Loucy (cell line): ENCODE data around the gene ZNF609.

Experiments
- H2AFZ ChIP-seq: fragments of 200-600 bp; sonication (generic); 2 replicates; pipeline ENCODE4 v1.6.0; 2016; ENCODE audit warnings: antibody characterized with exemption, mild to moderate bottlenecking, low read length, moderate library complexity
- H3F3A ChIP-seq: fragments of 200-600 bp; 2 replicates; pipeline ENCODE4 v1.6.0; 2016; ENCODE audit warnings: antibody characterized with exemption, low read depth, mild to moderate bottlenecking
- H3K27me3 ChIP-seq: fragments of 200-600 bp; sonication (generic); 2 replicates; pipeline ENCODE4 v1.6.1; 2014; ENCODE audit warnings: low read length, mild to moderate bottlenecking; ENCODE audit not compliant: insufficient read depth, poor library complexity, severe bottlenecking
- H3K36me3 ChIP-seq: fragments of 200-600 bp; sonication (generic); 2 replicates; pipeline ENCODE4 v1.6.1; 2016; ENCODE audit warnings: low read length; ENCODE audit not compliant: insufficient read depth
- H3K4me1 ChIP-seq: fragments of 200-600 bp; sonication (generic); 2 replicates; pipeline ENCODE4 v1.5.1; 2014; ENCODE audit warnings: low read length, mild to moderate bottlenecking; ENCODE audit not compliant: insufficient read depth, poor library complexity, severe bottlenecking
- H3K4me2 ChIP-seq: fragments of 200-600 bp; sonication (generic); 2 replicates; pipeline ENCODE4 v1.6.0; 2014; ENCODE audit warnings: antibody characterized with exemption, low read length, low read depth, mild to moderate bottlenecking; ENCODE audit not compliant: poor library complexity, severe bottlenecking
- H3K4me3 ChIP-seq: fragments of 200-600 bp; sonication (generic); 2 replicates; pipeline ENCODE4 v1.5.1; 2014; ENCODE audit warnings: low read length, mild to moderate bottlenecking, mixed read lengths; ENCODE audit not compliant: poor library complexity, severe bottlenecking
- H3K79me2 ChIP-seq: fragments of 200-600 bp; sonication (generic); 2 replicates; pipeline ENCODE4 v1.6.1; 2014; ENCODE audit warnings: low read length; ENCODE audit not compliant: insufficient read depth
- H3K9ac ChIP-seq: fragments of 200-600 bp; sonication (generic); 2 replicates; pipeline ENCODE4 v1.6.0; 2014; ENCODE audit warnings: mild to moderate bottlenecking, low read depth, low read length, moderate library complexity; ENCODE audit not compliant: poor library complexity, severe bottlenecking
- H3K9me2 ChIP-seq: fragments of 200-600 bp; sonication (generic); replicated peaks from 2 replicates; pipeline ENCODE4 v1.6.1; 2016; ENCODE audit warnings: low read depth, low read length, mixed read lengths
- H3K9me3 ChIP-seq: fragments of 200-600 bp; sonication (generic); 2 replicates; pipeline ENCODE4 v1.6.1; 2014; ENCODE audit warnings: mild to moderate bottlenecking, antibody characterized with exemption, low read length, low read depth; ENCODE audit not compliant: insufficient read depth
- H4K20me1 ChIP-seq: fragments of 200-600 bp; sonication (generic); 2 replicates; pipeline ENCODE4 v1.6.0; 2014; ENCODE audit warnings: antibody characterized with exemption, low read length, mild to moderate bottlenecking; ENCODE audit not compliant: insufficient read depth, poor library complexity, severe bottlenecking
- CTCF ChIP-seq: fragments of 200-600 bp; sonication (generic); conservative IDR thresholded peaks from 2 replicates; pipeline ENCODE4 v1.5.1; 2014; ENCODE audit warnings: mild to moderate bottlenecking, antibody characterized with exemption, low read length
- EZH2phosphoT487 ChIP-seq: fragments of 200-600 bp; IDR thresholded peaks from 2 replicates; pipeline ENCODE4 v1.6.1; 2018; ENCODE audit warnings: antibody characterized with exemption, mild to moderate bottlenecking, moderate library complexity, borderline replicate concordance

The ZNF609 gene

GRCh38 chr15:64713592-64713991, 253.2 kb downstream of the ZNF609 start:
- no peaks in the 10 kb centered on the region for H3K4me1 ChIP-seq
- H3K9me3 ChIP-seq: no peaks in the 10 kb centered on the region
- no peaks in the 10 kb centered on the region for H3K79me2 ChIP-seq
- H3K9ac ChIP-seq: no peak overlapping the region
- no peak overlapping the region for H3K4me3 ChIP-seq
- H4K20me1 ChIP-seq: no peaks in the 10 kb centered on the region
- no peaks in the 10 kb centered on the region for H3K9me2 ChIP-seq
- H3F3A ChIP-seq: no peaks in the 10 kb centered on the region
- no peaks in the 10 kb centered on the region for H3K36me3 ChIP-seq
- H3K27me3 ChIP-seq: no peaks in the 10 kb centered on the region
- H3K4me2 ChIP-seq: no peak overlapping the region
- H2AFZ ChIP-seq: no peak overlapping the region
- TF ChIP-seq EZH2phosphoT487 (no peak), CTCF (no peak)

- H3K9me3 ChIP-seq: no peaks in the 10 kb centered on the region
- no peak overlapping the region for H2AFZ ChIP-seq
- H3F3A ChIP-seq: no peaks in the 10 kb centered on the region
- H3K79me2 ChIP-seq: no peaks in the 10 kb centered on the region
- H3K4me3 ChIP-seq: no peak overlapping the region
- no peaks in the 10 kb centered on the region for H3K36me3 ChIP-seq
- no peak overlapping the region for H3K4me2 ChIP-seq
- H3K9ac ChIP-seq: no peak overlapping the region
- H3K9me2 ChIP-seq: no peaks in the 10 kb centered on the region
- TF ChIP-seq EZH2phosphoT487: no peak
- no peak for TF ChIP-seq CTCF
- no peaks in the 10 kb centered on the region for H4K20me1 ChIP-seq
- no peaks in the 10 kb centered on the region for H3K27me3 ChIP-seq
- no peaks in the 10 kb centered on the region for H3K4me1 ChIP-seq
Observed at GRCh38 chr15:64716452-64716851, 256.1 kb downstream of the ZNF609 start.

GRCh38 chr15:64717130-64717529, 256.8 kb downstream of the ZNF609 start:
- no peak for TF ChIP-seq EZH2phosphoT487
- no peak for TF ChIP-seq CTCF
- H3K4me2 ChIP-seq: no peak overlapping the region
- no peak overlapping the region for H3K4me3 ChIP-seq
- H3K4me1 ChIP-seq: no peaks in the 10 kb centered on the region
- H3K79me2 ChIP-seq: no peaks in the 10 kb centered on the region
- H4K20me1 ChIP-seq: no peaks in the 10 kb centered on the region
- no peaks in the 10 kb centered on the region for H3K9me2 ChIP-seq
- H3K9me3 ChIP-seq: no peaks in the 10 kb centered on the region
- no peak overlapping the region for H2AFZ ChIP-seq
- H3K36me3 ChIP-seq: no peaks in the 10 kb centered on the region
- no peak overlapping the region for H3K9ac ChIP-seq
- H3F3A ChIP-seq: no peaks in the 10 kb centered on the region
- H3K27me3 ChIP-seq: no peaks in the 10 kb centered on the region
